HG03432 (cell line): ENCODE results near the gene PRXL2B.
"Not testable (repeated sequence)": the region's sequence is repeated elsewhere in the genome, so short reads cannot be mapped to it uniquely, and the experiment has no call there.

Experiments
- ATAC-seq: cut with Tn5 transposase; IDR thresholded peaks from one replicate; pipeline ENCODE4 v1.9.1; 2021; ENCODE audit warnings: mild to moderate bottlenecking, moderate library complexity; ENCODE audit not compliant: unreplicated experiment

PRXL2B gene

DNA sequence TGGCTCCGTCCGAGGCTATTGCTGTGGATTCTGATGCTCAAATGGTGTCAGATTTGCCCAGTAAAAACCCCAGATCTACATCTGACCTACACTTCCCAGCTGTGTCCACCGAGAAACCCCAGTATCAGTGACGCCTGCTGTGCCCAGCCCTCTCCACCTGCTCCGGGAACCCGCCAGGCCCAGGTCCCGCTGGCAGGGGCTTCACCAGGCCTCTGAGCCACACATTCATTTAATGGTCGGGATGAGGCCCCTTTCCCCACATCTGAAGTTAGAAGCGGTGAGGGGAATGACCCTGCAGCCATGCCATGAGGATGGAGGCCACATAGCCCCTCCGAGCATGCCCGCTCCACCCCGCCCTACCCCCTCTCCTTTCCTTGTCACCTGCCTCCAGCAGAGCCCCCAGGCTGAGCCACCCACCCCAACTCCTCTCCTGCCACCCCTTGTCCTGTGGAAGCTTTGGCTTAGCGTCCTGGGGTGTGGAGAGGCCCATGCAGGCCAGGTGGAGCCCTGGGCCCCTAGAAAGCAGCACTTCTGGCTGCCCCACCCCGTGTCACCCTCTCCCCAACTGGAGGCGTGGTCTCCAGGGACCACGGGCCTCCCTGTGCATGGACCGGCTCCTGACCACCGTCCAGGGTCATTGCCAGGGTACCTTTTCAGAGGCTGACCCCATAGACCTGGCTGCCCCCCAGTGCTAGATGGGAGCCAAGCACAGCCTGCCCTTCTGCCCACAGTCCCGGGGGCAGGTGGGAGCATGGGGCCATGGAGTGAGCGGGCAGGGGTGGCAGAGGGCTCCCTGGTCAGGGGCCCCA is 22.4 kb upstream of the PRXL2B start:
- no peak for ATAC-seq

DNA sequence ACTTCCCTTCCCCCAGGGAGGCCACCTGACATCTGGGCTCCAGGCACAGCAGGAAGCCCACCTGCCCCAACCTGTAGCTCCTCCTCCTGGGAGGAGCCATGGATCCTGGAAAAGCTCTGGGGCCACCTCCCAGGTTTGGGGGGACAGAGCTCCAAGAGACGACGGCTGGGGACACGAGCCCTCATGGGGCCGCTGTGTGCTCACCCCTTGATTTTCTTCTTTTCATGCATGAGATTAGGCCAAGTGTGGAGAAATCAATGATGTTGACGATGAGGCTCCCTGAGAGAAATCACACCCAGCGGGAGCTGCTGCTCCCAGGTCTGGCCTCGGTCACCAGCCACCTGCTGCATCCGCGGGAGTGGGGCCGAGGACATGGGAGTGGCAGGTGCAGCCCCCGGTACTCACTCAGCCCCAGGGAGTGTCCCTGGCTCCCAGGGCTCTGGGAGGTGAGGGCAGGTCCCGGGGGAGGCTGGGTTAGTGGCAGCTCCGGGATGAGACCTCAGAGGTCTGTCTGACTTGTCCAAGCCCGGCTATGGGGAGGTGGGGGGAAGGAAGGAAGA is 21.7 kb upstream of the PRXL2B start:
- ATAC-seq: no peak

- no peak for ATAC-seq
Measured at GRCh38 chr1:2566101-2567045, 20.2 kb upstream of the PRXL2B start.

DNA sequence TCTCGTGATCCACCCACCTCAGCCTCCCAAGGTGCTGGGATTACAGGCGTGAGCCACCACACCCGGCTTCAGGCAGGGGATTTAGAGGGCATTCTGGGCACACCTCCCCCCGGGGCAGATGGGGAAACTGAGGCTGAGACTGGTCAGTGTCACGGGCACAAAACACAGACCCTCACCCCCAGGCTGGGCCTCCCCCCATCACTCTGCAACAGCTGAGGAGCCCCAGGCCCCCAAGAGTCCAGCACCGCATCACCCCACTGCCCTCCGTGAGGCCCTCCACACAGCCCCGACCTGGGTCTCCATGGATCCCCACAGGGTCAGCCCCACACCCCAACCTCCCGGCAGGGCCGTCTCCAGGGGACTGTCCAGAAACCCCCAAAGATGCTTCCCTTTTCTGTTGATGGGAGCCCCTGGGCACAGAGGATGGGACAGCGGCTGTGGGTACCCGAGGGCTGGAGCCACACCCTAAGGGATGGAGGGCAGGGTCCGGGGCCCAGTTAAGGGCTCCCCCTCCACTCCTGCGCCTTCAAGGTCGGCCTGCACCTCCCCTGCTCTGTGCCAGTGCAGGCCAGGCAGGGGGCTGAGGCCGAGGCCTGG is 19.4 kb upstream of the PRXL2B start:
- no peak for ATAC-seq

- ATAC-seq: not testable (repeated sequence)
Measured at GRCh38 chr1:2568187-2568816, 18.3 kb upstream of the PRXL2B start.

DNA sequence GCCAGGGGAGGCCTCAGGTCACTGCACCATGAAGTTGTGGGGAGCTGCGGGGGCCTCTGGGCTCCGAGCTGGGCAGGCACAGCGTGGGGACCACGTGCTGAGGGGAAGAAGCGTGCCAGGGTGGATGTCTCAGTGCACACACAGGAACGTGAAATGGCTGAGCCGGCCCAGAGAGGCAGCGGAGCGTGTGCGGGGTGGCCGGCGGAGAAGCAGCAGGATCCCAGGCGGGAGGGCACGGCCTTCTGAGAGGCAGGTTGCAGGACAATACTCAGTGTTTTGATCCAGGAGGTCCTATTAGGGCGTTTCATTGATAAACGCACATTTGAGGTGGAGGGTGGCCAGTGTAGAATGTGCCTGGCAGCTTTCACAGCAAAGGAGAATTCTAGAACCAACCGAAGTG is 17.5 kb upstream of the PRXL2B start:
- ATAC-seq: no peak

DNA sequence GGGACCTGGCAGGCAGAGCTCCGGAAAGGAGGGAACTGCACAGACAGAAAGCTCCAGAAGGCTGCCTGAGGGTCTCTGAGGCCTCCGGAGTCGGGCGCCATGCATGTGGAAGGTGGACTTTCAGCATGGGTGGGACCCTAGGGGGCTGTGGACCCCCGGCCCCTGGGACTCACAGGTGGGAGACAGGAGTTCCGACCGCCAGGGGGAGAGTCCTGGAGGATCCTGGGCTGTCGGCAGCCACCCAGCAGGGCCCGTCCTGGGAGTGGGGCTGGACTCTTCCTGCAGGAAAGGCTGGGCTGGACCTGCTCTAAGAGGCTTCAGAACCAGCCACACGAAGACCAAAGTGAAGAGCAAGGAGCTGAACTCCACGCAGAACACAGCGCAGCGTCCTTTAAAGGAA is 16.9 kb upstream of the PRXL2B start:
- not testable (repeated sequence) for ATAC-seq

DNA sequence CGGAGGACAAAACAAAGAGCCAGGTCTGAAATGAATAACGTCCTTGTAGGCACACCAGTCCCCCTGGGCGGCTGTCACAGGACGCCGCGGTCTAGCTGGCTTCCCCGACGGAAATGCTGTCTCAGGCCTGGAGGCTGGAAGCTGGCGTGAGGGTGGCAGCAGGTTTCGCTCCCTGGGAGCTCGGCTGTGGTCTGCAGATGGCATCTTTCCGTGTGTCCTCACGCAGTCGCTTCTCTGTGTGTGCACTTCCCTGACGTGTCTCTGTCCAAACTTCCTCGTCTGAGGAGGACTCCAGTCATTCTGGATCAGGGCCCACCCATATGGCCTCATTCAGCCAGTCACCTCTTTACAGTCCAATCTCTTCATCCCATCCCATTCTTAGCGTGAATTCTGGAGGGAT is 16.2 kb upstream of the PRXL2B start:
- ATAC-seq: no peak

DNA sequence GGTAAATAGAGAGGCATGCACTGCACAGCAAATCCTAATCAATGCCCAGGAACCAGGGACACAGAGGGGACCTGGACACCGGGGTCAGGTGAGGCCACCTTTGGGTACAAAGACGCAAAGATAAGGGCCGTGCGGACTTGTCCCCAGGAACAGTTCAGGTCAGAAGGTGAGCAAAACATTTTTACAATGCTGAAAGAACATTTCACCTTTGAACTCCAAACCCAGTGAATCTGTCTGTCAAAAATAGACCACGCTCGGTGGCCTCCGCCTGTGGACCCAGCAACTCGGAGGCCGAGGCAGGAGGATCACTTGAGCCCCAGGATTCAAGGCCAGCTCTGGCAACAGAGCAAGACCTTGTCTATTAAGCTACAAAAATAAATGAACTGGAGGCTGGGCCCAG is 15.2 kb upstream of the PRXL2B start:
- no peak for ATAC-seq

- ATAC-seq: no peak
Measured at GRCh38 chr1:2573250-2573920, 13.2 kb upstream of the PRXL2B start.

DNA sequence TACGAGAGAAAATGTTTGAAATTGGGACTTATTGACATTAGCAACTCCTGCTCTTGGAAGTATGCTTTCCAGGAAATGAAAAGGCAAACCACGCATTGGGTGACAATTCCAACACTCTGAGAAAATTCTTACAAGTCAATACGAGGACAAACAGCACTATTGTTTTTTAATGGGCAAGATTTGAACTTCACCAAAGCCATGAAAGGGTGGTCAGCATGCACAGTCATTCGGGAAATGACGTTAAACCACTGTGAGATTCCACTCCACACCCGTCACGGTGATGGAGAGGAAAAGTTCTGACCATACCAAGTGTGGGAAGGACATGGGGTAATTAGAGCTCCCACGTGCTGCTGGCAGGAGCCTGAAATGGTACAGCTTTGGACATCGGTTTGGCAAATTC is 12.2 kb upstream of the PRXL2B start:
- ATAC-seq: no peak

- ATAC-seq: no peak
Measured at GRCh38 chr1:2575801-2576663, 10.5 kb upstream of the PRXL2B start.

- peak; percentile 41 for ATAC-seq
Measured at GRCh38 chr1:2577565-2578075, 9.0 kb upstream of the PRXL2B start.

- no peak for ATAC-seq
Measured at GRCh38 chr1:2578758-2579118, 7.8 kb upstream of the PRXL2B start.

DNA sequence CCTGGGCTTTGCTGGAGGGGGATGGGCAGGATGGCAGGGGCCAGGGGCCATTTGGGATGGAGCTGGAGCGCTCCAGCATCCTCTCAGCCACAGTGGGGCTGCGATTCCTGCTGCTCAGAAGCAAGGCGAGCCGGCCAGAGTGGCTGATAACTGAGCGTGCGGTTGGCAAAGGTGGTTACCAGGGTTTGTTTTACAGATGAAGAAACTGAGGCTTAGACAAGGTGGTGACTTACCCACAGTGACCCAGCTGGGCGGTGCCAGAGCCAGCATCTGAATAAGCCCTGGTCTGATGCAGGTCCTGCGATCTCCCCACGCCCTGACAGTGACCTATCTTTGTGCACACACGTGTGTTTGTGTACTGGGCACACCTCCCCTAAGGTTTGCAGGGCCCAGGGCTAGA is 5.9 kb upstream of the PRXL2B start:
- no peak for ATAC-seq

GRCh38 chr1:2582391-2582790 is 4.2 kb upstream of the PRXL2B start:
- ATAC-seq: no peak

DNA sequence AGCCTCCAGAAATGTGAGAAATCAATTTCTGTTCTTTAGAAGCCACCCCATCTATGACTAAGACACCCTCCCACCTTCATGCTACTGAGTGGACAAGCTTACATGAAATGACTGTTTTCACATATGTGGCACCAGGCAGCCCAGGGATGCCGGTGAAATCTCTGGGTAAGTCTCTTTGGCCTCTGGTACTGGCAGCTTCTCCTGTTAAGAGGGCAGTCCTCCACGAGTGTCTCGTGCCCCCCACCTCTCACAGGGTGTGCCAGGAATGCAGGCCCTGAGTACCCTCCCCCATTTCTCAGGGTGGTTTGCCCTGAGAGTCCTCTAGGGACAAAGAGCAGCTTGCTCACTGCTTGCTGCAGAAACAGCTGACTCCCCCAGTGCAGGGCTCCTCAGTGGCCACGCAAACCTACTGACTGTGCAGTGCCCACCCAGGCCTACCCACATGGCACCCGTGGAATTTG is 3.2 kb upstream of the PRXL2B start:
- ATAC-seq: no peak

DNA sequence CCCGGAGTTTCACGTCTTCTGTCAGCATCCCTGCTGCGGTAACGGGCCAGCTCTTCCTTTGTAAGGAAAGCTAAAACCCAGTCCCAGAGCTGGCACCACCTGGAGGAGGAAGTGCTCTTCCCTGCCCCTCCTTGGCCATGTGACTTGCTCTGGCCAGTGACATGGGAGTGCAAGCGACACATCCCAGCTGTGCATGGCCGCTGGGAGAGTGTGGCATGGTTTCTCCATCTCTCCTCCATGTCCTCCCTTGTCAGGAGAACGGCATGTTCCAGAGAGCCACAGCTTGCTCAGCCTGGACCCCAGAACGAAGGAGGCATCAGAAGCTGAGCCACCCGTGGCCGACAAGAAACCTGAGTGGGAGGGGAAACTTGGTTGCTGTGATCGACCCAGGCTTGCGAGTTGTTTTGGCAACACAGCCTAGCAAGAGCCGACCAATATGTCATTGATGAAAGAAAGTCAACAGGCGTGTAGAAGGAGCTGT is 2.7 kb upstream of the PRXL2B start:
- no peak for ATAC-seq
